Heart right ventricle (tissue), 16 donors: ENCODE results near the gene GLP1R. TPM values are rescaled to one million over a fixed set of nuclear protein-coding genes. Genes with fewer than 3 reads are reported as not detected.

ENCODE experiments used
- ATAC-seq, 8 donors: fragments of 200-7000 bp; cut with Tn5 transposase; one replicate each; pipeline ENCODE4 v1.9.1; 2020; ENCODE audit warnings: mild to moderate bottlenecking in 8 of 8, moderate library complexity in 8 of 8, moderate number of reproducible peaks in 1 of 8
- DNase-seq, 2 donors: peaks; one replicate each; pipeline ENCODE4 v3.0.0-alpha.2; 2020
- H3K27ac ChIP-seq, 10 donors: fragments of 200-600 bp; sonication (generic) in 2 of 10; one replicate each; pipeline versions ENCODE4 v1.5.0 to v1.8.0; 2020 to 2022; ENCODE audit warnings: mild to moderate bottlenecking in 3 of 10
- H3K27me3 ChIP-seq, 7 donors: fragments of 200-600 bp; one replicate each; pipeline ENCODE4 v1.8.0; 2021 to 2022; ENCODE audit warnings: mild to moderate bottlenecking in 2 of 7
- H3K36me3 ChIP-seq, 9 donors: fragments of 200-600 bp; sonication (generic) in 1 of 9; one replicate each; pipeline versions ENCODE4 v1.5.0 to v1.8.0; 2020 to 2022; ENCODE audit warnings: mild to moderate bottlenecking in 2 of 9
- H3K4me1 ChIP-seq, 9 donors: fragments of 200-600 bp; sonication (generic) in 1 of 9; one replicate each; pipeline versions ENCODE4 v1.5.0 to v1.8.0; 2020 to 2022; ENCODE audit warnings: mild to moderate bottlenecking in 4 of 9
- H3K4me3 ChIP-seq, 10 donors: fragments of 200-600 bp; sonication (generic) in 2 of 10; one replicate each; pipeline versions ENCODE4 v1.5.0 to v1.8.0; 2020 to 2022; ENCODE audit warnings: mild to moderate bottlenecking in 7 of 10, moderate library complexity in 2 of 10
- H3K9me3 ChIP-seq, 11 donors: fragments of 200-600 bp in 10 of 11; sonication (generic) in 2 of 11; one replicate each; pipeline versions ENCODE4 v1.5.0 to v1.8.0; 2013 to 2022; ENCODE audit warnings: mild to moderate bottlenecking in 2 of 11, control low read depth in 1 of 11, moderate library complexity in 1 of 11
- CTCF ChIP-seq, 9 donors: fragments of 200-600 bp; sonication (generic) in 2 of 9; IDR thresholded peaks; one replicate each; pipeline versions ENCODE4 v1.5.0 to v1.8.0; 2021 to 2022; ENCODE audit warnings: antibody characterized with exemption in 9 of 9, mild to moderate bottlenecking in 5 of 9, moderate library complexity in 1 of 9
- WGBS, 2 donors: extraction: QIAGEN DNeasy Blood & Tissue Kit; methylation state at CpG; one replicate each; pipeline ENCODE4 v1.1.7; 2013; ENCODE audit warnings: inconsistent platforms in 1 of 2; 5-methylcytosine and 5-hydroxymethylcytosine counted together
- intact Hi-C, 10 donors: fragments of 100-400 bp; cut with DNase I; formaldehyde crosslinking; loops; one replicate each; pipeline versions ENCODE4 v1.11.1 to v1.14.2; 2022
- polyA plus RNA-seq, 2 donors: library from polyadenylated mRNA; stranded (reverse); fragments of 200-250 nt; gene quantifications; one replicate each; pipeline ENCODE4 v1.2.3, GENCODE V29; 2013
- total RNA-seq, 10 donors: library from RNA; stranded (reverse); fragmentation: NEBNext Ultra II Directional in 3 of 10; extraction: Animal tissue kit (Norgen Biotek cat#: 25700) in 3 of 10; gene quantifications; one replicate each; pipeline versions ENCODE4 v1.2.1 to v1.2.4, GENCODE V29; 2021 to 2023
- donor health status: Arrhythmogenic right ventricular cardiomyopathy.
- donor health status: ischemic (EF 13 %, LVEDD 7.1; RV severe dilation, severe dysfunction).
- donor health status: healthy with polysubstance abuse.
- donor health status: DM: no; HTN: yes; CAD: no.
- donor health status: DM: no; HTN: no; CAD: no.
- donor health status: ischemic (EF 25% LVEDD 6.9; RV normal size, moderate dysfunction).
- donor health status: ischemic (EF 25% LVEDD 5.7; RV mildly dilated, moderate dysfunction).
- donor health status: healthy.
- donor health status: DM: yes; HTN: yes; CAD: no.
- donor health status: Ischemic cardiomyopathy.
- donor health status: ischemic (EF 35%, LVEDD 5.7; RV mildly dilated, moderate dysfunction).
- donor health status: nonischemic (EF 11% LVEDD 7.7; RV severe dilation, severe dysfunction).
- donor health status: DM: yes; HTN: yes; CAD: no.
- donor health status: PGD.
- donor health status: ischemic (EF 29% LVEDD 5.4; RV normal size, mild dysfunction).
- donor health status: nonischemic (EF 23%, LVEDD 6.1; RV moderate dilation, normal function).

GLP1R gene
- total and polyA plus RNA-seq, 12 donors: 0.39 to 5.9 (median 1.8) TPM

GRCh38 chr6:39087197-39087596 is 38.6 kb downstream of the GLP1R start:
- no peak for TF ChIP-seq CTCF (IDR thresholded peaks at IDR 0.05)
- no peak for ATAC-seq
- H3K4me1 ChIP-seq: peaks cover 0 to 16% (median 12%) of the 10 kb centered on the region in 9 donors
- H3K27me3 ChIP-seq: peaks cover 0 to 37% (median 3%) of the 10 kb centered on the region in 7 donors
- no peak for DNase-seq
- H3K36me3 ChIP-seq: no peaks in the 10 kb centered on the region
- intact Hi-C loops: loop anchor here in 9 of 10 donors (2.0 to 10.0 kb wide), 5 partner anchors 112 to 225 kb away; partner anchors contain the start of gene KCNK17 (in 1 of the 9)
- WGBS, 2 donors: 71 to 78% methylated on average over 7 of the region's 7 CpGs
- H3K4me3 ChIP-seq: no peak overlapping the region
- no peaks in the 10 kb centered on the region for H3K9me3 ChIP-seq
- H3K27ac ChIP-seq: no peak overlapping the region

GRCh38 chr6:39088331-39088730 is 39.8 kb downstream of the GLP1R start:
- intact Hi-C loops: loop anchor here (2.0 to 10.0 kb wide), 5 partner anchors 114 to 224 kb away; partner anchors contain the start of gene KCNK17 (in 1 of the 10)
- H3K27ac ChIP-seq: no peak overlapping the region

GRCh38 chr6:39090036-39090435 is 41.5 kb downstream of the GLP1R start:
- Histone ChIP-seq H3K27ac (no peak overlapping the region), H3K4me3 (no peak overlapping the region), H3K4me1 (peaks cover 0 to 16% (median 12%) of the 10 kb centered on the region in 9 donors), H3K9me3 (no peaks in the 10 kb centered on the region), H3K36me3 (no peaks in the 10 kb centered on the region), H3K27me3 (peaks cover 0 to 37% (median 0%) of the 10 kb centered on the region in 7 donors)
- no peak for TF ChIP-seq CTCF (IDR thresholded peaks at IDR 0.05)
- DNase-seq (no peak), ATAC-seq (no peak)
- 51 to 62% methylated on average over 4 of the region's 4 CpGs for WGBS, 2 donors
- intact Hi-C loops: loop anchor here in 1 of 10 donors (5.0 kb wide), 1 partner anchor 118 kb away; no protein-coding TSS in a partner anchor

More at GRCh38 chr6:39088331-39088730, 39.8 kb downstream of the GLP1R start:
- H3K4me3 ChIP-seq: no peak overlapping the region
- peak in 7 of 9 donors; percentile 38 to 67 (median 61) for TF ChIP-seq CTCF (IDR thresholded peaks at IDR 0.05)
- peak in 1 of 2 donors; percentile 55 for DNase-seq
- no peaks in the 10 kb centered on the region for H3K36me3 ChIP-seq
- no peaks in the 10 kb centered on the region for H3K9me3 ChIP-seq
- 5 to 6% methylated on average over 4 of the region's 4 CpGs for WGBS, 2 donors
- peaks cover 0 to 16% (median 12%) of the 10 kb centered on the region in 9 donors for H3K4me1 ChIP-seq
- H3K27me3 ChIP-seq: peaks cover 0 to 37% (median 3%) of the 10 kb centered on the region in 7 donors
- peak; percentile 80 to 94 (median 89) for ATAC-seq

GRCh38 chr6:39091220-39091619 is 42.6 kb downstream of the GLP1R start:
- H3K36me3 ChIP-seq: no peaks in the 10 kb centered on the region
- no peak overlapping the region for H3K27ac ChIP-seq
- 84 to 88% methylated on average over 7 of the region's 7 CpGs for WGBS, 2 donors
- no peak for ATAC-seq
- H3K9me3 ChIP-seq: no peaks in the 10 kb centered on the region
- TF ChIP-seq CTCF (IDR thresholded peaks at IDR 0.05): no peak
- peaks cover 0 to 37% (median 0%) of the 10 kb centered on the region in 7 donors for H3K27me3 ChIP-seq
- no peak overlapping the region for H3K4me3 ChIP-seq
- intact Hi-C loops: loop anchor here in 1 of 10 donors (5.0 kb wide), 1 partner anchor 119 kb away; no protein-coding TSS in a partner anchor
- DNase-seq: no peak
- H3K4me1 ChIP-seq: peaks cover 0 to 16% (median 12%) of the 10 kb centered on the region in 9 donors
